HK-2 (cell line): ENCODE data around the gene MYO5A.

Source experiments
- DNase-seq: peaks from one replicate; pipeline ENCODE4 v3.0.0-alpha.2; 2018; ENCODE audit not compliant: unreplicated experiment

Gene MYO5A

DNA sequence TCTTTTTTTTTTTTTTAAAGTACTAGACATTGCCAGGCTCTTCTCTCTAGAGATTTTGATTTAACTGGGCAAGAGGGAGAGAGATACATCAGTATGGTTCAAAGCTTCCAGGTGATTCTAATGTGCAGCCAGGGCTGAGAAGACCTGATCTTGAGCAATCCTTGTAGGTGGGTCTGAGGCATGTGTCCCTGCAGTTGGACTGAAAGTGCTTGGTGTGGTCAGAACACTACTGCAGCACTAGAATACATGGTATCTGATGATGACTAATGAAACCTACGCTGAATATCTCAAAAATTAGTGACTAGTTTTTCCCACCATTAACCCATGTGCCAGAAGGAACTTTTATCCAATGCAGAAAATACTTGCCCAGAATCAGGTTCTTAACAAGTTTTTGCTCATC lies 198.7 kb downstream of the MYO5A start:
- DNase-seq, result no peak

DNA sequence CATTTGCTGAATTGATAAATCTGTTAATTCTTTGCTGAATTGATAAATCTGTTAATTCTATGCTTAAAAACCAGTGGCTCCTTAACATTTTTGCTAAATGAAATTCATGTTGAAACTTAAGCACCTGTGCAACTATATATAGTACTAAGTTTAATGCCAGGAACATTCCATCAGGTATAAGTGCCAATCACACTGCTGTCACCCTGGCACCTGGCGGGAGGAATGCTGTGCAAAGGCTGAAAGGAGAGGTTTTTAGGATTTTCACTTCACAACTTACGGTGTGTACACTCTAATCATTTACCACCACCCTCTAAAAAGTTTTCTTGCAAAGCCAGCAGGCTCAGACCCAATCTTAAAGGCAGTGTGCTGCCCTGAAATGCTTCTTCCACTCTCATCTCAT lies 199.5 kb downstream of the MYO5A start:
- no peak for DNase-seq

DNA sequence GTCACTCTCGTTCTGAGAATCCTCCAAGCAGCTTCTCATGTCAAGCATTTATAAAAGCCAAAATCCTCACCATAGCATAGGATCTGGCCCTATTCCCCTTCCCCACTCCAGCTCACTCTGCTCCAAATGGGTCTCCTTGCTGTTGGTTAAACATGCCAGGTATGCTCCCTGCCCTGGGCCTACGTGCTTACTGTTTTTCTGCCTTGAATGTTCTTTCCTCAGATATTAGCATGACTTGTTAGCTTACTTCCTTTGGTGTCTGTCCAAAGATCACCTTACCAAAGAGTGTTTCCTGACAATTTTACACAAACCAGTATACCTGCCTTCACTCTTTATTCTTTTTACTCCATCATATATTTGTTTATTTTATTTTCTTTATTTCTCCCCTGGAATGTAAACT lies 200.0 kb downstream of the MYO5A start:
- DNase-seq, result no peak

- no peak for DNase-seq
These were observed 201.9 kb downstream of the MYO5A start for GRCh38 chr15:52326756-52327155.

GRCh38 chr15:52324109-52324508 lies 204.6 kb downstream of the MYO5A start:
- no peak for DNase-seq

- no peak for DNase-seq
These were observed 209.8 kb downstream of the MYO5A start for GRCh38 chr15:52318729-52319500.

DNA sequence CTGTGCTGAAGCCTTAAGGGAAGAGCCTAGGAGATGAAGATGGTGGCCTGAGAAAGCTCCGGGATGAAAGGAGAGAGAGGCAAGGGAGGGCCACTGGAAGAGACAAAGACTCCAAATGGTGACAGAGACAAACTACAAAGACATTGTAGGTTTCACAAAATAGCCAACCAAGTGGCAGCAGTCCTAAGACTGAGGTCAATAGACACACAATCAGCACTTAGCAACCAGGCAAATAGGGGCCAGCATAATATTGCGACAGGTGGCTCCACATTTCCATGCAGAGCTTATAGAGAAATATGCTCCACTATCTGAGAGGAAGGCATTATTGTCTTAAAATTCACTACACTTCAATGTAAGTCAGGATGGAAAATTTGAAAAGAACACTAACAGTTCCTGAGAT lies 211.0 kb downstream of the MYO5A start:
- DNase-seq, result no peak

DNA sequence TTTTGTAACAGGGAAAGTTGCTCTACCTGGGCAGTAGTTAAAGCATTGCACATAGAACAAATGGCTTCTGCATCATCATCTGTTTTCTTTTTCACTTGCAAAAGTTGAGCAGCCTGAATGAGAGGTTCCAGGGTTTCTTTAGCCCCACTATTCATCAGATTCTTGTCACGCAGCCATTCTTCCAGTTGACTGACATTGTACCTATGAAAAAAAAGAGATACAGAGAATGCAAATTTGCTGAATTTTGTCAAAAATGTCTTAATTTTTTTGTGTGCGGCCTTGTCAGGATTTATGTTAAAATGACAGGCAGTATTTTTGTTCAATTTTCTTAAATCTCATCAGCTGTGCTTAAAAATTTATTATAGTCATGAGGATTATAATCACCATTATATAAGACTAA lies 211.7 kb downstream of the MYO5A start:
- no peak for DNase-seq

GRCh38 chr15:52309154-52309548 lies 219.5 kb downstream of the MYO5A start:
- no peak for DNase-seq

- DNase-seq, result no peak
These were observed 220.1 kb downstream of the MYO5A start for GRCh38 chr15:52308446-52309153.

GRCh38 chr15:52307847-52308246 lies 220.8 kb downstream of the MYO5A start:
- DNase-seq, result no peak

- no peak for DNase-seq
These were observed 222.4 kb downstream of the MYO5A start for GRCh38 chr15:52306270-52306669.

GRCh38 chr15:52303093-52303772 lies 225.4 kb downstream of the MYO5A start:
- no peak for DNase-seq

GRCh38 chr15:52301265-52301847 lies 227.3 kb downstream of the MYO5A start:
- DNase-seq, result no peak

GRCh38 chr15:52295421-52296001 lies 233.2 kb downstream of the MYO5A start, which contains the start of gene MYO5C:
MYO5C (minus strand) TSS chr15:52295804; CDS start chr15:52295636, 168 bp downstream.
- DNase-seq, result peak; percentile 80

DNA sequence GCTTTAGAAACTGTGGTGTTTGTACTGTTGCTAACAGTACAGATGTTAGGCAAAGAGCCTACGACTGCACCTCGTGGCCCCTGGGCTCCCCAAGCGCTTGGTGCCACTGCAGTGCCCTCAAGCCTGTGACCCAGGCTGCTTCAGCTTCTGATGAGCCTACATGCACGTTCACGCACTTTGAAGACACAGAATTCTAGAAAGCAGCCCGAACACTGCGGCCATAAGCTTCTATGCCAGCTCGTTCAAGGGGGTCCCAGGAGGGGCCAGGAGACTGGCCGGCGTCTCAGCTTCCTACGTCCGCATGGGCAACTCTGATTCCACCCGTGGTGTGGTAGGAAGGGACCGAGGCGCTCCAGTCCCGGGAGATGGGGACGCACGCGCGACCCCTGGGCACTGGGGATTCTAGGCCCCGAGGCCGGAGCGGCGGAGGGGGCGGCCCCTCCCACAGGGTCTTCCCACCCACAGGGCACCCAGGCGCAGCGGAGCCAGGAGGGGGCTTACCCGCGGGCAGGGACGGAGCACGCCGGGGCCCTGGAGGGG lies 233.7 kb downstream of the MYO5A start:
- no peak for DNase-seq

DNA sequence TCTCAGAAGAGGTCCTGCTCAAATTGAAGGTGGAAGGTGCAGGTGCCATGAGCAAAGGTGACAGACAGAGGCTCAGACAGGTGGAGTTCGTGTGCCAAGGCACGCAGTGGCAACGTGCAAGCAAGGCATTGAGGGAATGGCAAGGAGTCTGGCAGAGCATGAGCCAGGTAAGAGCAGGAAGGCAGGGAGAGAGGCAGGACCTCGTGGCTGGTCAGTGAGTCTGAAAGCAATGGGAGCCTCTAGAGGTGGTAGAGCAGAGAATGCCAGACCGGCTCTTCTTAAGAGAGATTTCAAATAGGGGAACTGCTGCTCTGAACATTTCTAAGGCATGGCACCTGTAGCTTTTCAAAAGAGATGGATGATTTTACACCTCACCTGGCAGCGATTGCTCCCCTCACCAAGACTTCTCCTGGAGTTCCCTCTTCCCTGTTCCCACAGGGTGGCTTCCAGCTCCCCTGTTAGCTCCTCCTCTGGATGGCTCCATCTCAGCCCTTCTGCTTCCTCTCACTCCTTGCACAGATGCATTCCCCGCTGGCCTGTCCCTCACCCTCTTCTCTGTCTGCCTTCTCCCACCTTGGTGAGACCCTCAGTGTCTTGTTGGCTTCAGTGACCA lies 235.8 kb downstream of the MYO5A start:
- no peak for DNase-seq

DNA sequence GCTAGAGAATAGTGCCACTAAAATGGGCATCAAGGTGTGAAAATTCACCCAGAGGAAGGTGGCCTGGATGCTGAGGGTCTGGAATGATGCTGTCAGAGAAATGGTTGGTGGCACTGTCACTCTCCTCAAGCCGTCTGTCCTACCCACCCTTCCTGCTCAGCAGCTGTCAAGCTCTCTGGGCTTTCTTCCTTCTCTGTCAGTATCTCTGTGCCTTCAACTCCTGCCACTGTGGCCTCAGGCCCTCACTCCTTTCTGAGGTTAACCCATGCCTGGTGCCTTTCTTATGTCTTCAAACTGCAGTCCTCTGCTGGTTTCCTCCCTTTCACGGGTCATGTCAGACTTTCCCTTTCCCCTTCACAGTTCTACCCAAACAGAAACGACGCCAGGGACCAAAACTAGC lies 237.5 kb downstream of the MYO5A start:
- DNase-seq, result no peak

DNA sequence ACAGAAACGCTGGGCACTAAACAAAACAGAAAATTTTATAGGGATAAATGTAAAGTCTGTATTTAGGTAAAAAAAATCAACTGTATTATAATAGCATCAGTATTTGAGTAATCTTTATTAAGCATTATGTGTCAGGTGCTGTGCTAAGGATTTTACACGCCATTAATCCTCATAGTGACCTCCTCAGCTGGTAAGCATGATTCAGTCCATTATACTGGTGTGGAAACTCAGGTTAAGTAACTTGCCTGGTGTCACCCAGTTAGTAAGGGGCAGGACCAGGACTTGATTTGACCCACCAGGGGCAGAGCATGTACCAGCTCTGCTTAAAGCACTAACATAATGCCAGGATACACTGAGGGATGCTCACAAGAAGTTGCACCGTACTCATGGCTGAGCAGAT lies 237.9 kb downstream of the MYO5A start:
- no peak for DNase-seq

DNA sequence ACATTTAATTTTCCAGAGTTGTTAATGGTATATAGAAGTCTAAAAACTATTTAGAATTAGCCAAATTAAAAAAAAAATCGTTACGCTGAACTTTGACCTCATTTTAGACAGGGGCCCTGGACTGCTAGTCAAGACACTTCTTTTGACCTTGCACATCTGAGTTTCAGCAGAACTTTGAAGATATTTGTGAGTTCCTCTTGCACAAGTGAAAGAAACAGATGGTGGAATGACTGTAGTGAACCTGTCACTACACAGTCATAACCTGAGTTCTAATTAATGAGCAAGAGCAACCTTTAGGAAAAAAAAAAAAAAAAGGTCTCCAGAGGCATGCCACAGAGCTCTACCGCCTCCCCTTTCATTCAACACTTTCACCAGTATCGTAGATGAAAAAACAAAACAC lies 238.4 kb downstream of the MYO5A start:
- DNase-seq, result no peak

GRCh38 chr15:52289629-52290081 lies 239.0 kb downstream of the MYO5A start:
- DNase-seq, result peak; percentile 35
